ENCODE measurements around the gene PDE7B.
A peak's percentile ranks its signal among the peaks of the same experiment; 100 is the strongest.

PDE7B gene

GRCh38 chr6:136051140-136051775, 199.8 kb downstream of the PDE7B start:
- no peak for TF ChIP-seq CTCF (conservative IDR thresholded peaks at IDR 0.05; ENCODE audit: low read depth, low read length)
- peak; percentile 93 for DNase-seq (ENCODE audit: low read depth)
- H3K4me3 ChIP-seq (ENCODE audit: low read depth, low read length) = no peak overlapping the region

GRCh38 chr6:136052031-136052430, 200.5 kb downstream of the PDE7B start:
- TF ChIP-seq CTCF (conservative IDR thresholded peaks at IDR 0.05; ENCODE audit: low read depth, low read length) = no peak
- no peak for DNase-seq (ENCODE audit: low read depth)
- no peak overlapping the region for H3K4me3 ChIP-seq (ENCODE audit: low read depth, low read length)

GRCh38 chr6:136058852-136059251, 207.4 kb downstream of the PDE7B start:
- no peak for TF ChIP-seq CTCF (conservative IDR thresholded peaks at IDR 0.05; ENCODE audit: low read depth, low read length)
- peak; percentile 50 for DNase-seq (ENCODE audit: low read depth)

GRCh38 chr6:136059308-136059707, 207.8 kb downstream of the PDE7B start:
- no peak for TF ChIP-seq CTCF (conservative IDR thresholded peaks at IDR 0.05; ENCODE audit: low read depth, low read length)
- no peak overlapping the region for H3K4me3 ChIP-seq (ENCODE audit: low read depth, low read length)
- peak; percentile 35 for DNase-seq (ENCODE audit: low read depth)

More at GRCh38 chr6:136058852-136059251, 207.4 kb downstream of the PDE7B start:
- H3K4me3 ChIP-seq (ENCODE audit: low read depth, low read length) = no peak overlapping the region

- H3K4me3 ChIP-seq (ENCODE audit: low read depth, low read length) = no peak overlapping the region
- no peak for DNase-seq (ENCODE audit: low read depth)
- TF ChIP-seq CTCF (conservative IDR thresholded peaks at IDR 0.05; ENCODE audit: low read depth, low read length) = no peak
These were observed 208.6 kb downstream of the PDE7B start for GRCh38 chr6:136060052-136060451.

GRCh38 chr6:136060759-136061158, 209.3 kb downstream of the PDE7B start:
- no peak overlapping the region for H3K4me3 ChIP-seq (ENCODE audit: low read depth, low read length)
- DNase-seq (ENCODE audit: low read depth) = no peak
- no peak for TF ChIP-seq CTCF (conservative IDR thresholded peaks at IDR 0.05; ENCODE audit: low read depth, low read length)

GRCh38 chr6:136061701-136062100, 210.2 kb downstream of the PDE7B start:
- no peak for DNase-seq (ENCODE audit: low read depth)
- TF ChIP-seq CTCF (conservative IDR thresholded peaks at IDR 0.05; ENCODE audit: low read depth, low read length) = no peak
- H3K4me3 ChIP-seq (ENCODE audit: low read depth, low read length) = no peak overlapping the region
